ENCODE measurements around the gene RTP2. TPM values are rescaled to one million over a fixed set of nuclear protein-coding genes. Genes with fewer than 3 reads are reported as not detected.

Gene RTP2
- total RNA-seq, 1 donor, result not detected

DNA sequence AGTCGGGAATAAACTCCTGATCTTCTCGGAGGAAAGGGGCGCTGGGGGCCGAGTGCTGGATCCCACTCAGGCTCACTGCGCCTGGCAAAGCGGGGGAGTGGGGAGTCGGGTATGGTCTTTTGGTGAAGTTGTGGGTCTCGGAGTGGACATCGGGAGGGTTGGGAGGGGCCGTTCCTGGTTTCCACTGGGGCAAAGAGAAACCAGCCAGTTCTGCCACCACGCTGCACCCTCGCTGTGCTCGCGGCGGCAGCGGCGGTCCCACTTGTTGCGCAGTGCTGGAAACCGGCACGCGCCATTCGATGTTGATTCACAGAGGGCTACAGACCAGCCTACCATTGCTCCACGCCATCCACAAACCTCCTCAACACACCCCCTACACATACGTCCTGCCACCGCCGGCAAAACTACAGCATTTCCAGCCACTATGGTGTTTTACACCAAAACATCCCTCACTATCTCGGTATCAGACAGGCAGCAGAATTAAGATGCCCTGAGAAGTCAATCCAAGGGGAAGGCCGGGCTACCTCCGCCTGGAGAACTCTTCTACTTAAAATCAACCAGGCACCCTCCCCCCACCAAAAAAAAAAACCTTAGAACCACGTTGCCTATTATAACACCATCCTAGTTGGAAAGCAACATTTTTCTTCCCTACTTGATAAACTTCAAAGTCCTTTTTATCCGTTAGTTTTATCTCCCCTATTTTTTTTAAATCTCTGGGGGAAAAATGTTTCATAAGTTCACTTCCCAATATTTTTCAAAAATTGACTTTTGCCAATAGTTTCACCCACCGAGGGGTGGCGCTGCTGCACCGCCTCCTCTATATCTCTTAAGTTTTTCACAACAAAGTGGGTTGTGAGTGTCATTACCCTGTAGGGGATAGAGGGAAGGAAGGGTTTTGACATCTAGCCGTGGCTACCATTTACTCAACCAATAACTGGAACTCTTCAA lies 39.3 kb upstream of the RTP2 start:
- Histone ChIP-seq H3K4me3 (ENCODE audit: low read length) (peak overlapping the region; percentile 100), H3K9me3 (ENCODE audit: low read depth, low read length) (no peaks in the 10 kb centered on the region), H3K4me1 (ENCODE audit: insufficient read depth, low read length) (peaks cover 66% of the 10 kb centered on the region), H3K27me3 (ENCODE audit: insufficient read depth, low read length) (no peaks in the 10 kb centered on the region)

DNA sequence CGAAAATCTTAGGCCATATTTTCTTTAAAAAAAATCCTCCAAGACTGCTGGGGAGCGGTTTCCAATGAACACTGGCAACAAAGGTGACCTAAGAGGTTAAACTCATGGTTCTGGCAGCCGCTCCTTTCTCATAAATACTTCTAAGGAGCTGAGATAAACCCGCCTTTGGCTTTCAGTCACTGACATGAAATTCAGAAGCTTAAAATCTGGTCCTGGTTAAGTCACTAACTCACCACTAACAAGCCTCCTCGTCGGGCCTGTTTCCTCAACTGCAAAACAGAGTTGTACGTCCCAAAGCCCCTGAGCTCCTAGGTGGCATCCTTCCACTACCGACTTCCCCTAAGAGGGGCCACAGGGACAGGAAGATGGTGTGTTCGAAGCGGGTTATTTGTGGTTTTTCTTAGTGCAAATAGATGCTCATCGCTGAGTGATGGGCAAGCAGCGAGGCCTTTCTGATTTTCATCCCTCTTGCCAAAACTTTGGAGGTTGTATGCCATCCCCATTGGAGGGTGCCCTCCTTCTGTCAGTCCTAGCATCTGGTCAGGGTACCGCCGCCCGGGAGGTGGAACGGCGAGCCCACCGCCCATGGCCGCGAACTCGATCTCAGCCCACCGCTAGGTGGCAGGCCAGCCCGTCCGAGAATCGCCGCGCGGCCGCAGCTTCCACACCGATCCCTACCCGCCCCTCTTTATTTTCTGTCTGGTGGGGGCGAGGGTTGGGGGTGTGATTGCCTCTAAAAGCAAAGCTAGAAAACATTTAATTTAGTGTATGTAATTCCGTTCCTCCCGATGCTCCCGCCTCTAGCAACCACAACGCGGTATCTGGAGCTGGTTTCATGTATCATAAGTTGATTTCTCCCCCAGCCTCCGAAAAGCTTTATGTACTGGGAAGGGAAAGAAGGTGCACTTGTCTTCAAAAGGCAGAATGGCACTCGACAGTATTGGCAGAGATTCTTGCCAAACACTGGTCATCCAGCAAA lies 38.4 kb upstream of the RTP2 start:
- Histone ChIP-seq H3K27me3 (ENCODE audit: insufficient read depth, low read length) (no peaks in the 10 kb centered on the region), H3K4me1 (ENCODE audit: insufficient read depth, low read length) (peaks cover 67% of the 10 kb centered on the region), H3K9me3 (ENCODE audit: low read depth, low read length) (no peaks in the 10 kb centered on the region), H3K4me3 (ENCODE audit: low read length) (peak overlapping the region; percentile 100)

DNA sequence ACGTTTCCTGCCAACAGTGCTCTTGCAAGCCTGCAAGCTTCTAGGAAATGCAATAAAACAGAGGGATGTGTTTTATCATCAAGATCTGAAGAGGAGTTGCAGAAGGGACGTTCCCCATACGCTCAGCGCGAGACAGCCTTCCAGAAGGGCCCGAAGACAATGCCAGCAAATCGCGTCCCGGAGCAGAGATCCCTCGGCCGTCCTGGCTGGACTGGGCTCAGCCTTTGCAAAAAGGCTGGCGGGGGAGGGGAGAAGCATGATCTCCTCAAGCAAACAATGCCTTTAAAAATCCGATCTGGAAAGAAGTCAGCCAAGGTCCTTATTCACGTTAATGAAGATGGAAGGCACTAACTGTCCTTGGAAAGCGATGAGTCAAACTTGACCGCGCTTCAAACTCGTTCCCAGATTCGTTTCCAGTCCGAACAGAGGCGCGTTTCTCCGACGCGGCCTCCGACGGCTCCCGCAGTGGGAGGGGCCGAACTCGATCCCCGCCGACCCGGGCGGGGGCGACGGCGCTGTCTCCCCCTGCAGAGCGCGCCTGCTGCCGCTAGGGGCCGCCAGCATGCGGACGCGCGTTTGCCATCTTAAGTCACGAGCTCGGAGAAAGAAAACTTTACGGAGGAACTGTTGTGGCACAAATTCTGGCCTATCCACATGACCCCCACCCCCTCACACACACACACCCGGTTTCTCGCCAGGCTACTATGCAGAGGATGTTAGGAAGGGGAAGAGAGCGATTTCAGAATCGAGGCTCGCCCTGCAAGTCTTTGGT lies 37.4 kb upstream of the RTP2 start:
- Histone ChIP-seq H3K27me3 (ENCODE audit: insufficient read depth, low read length) (no peaks in the 10 kb centered on the region), H3K4me1 (ENCODE audit: insufficient read depth, low read length) (peaks cover 68% of the 10 kb centered on the region), H3K4me3 (ENCODE audit: low read length) (peak overlapping the region; percentile 100), H3K9me3 (ENCODE audit: low read depth, low read length) (no peaks in the 10 kb centered on the region)

DNA sequence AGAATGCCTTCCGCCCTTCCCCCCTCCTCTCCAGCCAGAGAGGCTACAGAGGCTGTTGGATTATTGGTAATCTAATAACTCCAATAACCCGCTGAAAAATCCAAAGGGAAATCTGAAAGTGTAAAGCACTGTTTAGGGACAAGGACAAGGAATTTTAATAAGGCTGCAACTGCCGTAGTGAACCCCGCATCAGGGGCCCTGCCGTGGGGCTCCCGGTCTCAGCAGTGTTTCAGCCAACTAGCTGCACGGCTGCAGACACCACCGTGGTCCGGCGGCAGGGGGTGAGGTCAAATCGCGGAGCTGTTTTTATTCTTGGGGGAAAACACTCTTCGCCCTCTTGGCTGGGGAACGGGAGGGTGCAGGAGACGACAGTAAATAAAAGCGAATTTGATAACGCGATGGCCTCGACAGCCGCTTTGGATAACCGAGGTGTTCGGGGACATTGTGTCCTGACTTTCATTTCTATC lies 36.8 kb upstream of the RTP2 start:
- Histone ChIP-seq H3K27me3 (ENCODE audit: insufficient read depth, low read length) (no peaks in the 10 kb centered on the region), H3K4me1 (ENCODE audit: insufficient read depth, low read length) (peaks cover 68% of the 10 kb centered on the region), H3K9me3 (ENCODE audit: low read depth, low read length) (no peaks in the 10 kb centered on the region), H3K4me3 (ENCODE audit: low read length) (peak overlapping the region; percentile 100)

DNA sequence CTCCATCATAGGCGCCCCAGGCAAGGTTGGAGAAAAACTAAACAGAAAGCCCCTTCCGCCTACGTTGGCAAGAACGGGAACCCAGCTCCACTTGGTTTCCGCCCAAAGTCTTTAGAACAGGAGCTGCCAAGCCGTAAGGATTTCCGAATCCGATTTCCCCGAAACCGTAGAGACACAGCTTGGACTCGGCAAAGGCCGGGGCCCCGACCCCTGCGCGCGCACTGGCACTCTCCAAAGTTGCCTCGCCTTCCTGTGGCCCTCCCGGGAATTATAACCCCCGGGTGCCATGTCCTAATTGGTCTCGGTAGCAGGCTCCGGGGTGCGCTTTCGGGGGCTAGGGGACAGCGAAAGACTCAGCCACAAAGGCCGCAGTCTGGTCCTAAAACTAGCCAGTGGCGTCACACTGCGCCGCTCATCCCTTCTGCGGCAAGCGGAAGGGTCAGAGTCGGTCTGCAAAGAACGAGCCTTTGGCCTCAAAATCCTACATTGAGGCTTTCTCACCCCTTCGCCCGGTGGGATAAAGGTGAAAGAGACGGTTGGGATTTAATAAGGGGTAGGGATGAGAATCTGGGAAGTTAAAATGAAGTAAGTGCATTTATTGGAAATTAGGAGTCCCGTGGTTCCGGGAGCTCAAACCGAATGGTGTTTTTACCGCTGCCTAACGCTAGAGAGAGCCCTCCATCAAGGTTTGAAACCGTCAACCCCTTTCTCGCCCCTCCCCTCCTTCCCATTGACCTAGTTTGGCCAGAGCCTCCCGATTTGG lies 36.2 kb upstream of the RTP2 start:
- no peaks in the 10 kb centered on the region for H3K9me3 ChIP-seq (ENCODE audit: low read depth, low read length)
- H3K27me3 ChIP-seq (ENCODE audit: insufficient read depth, low read length), result no peaks in the 10 kb centered on the region
- H3K4me3 ChIP-seq (ENCODE audit: low read length), result peak overlapping the region; percentile 100
- peaks cover 68% of the 10 kb centered on the region for H3K4me1 ChIP-seq (ENCODE audit: insufficient read depth, low read length)

DNA sequence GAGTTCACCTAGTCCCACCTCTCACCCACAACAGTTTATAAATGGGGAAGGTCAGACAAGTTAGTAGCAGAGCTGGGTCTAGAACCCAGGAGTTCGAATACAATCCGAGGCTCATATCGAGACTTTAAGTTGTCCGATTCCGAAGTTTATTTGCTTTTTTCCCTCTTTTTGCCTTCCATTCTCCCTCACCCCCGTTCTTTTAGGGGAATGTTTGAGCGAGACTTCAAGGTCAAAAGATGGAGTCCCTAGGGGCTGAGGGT lies 35.6 kb upstream of the RTP2 start:
- Histone ChIP-seq H3K4me1 (ENCODE audit: insufficient read depth, low read length) (peaks cover 68% of the 10 kb centered on the region), H3K4me3 (ENCODE audit: low read length) (peak overlapping the region; percentile 100), H3K9me3 (ENCODE audit: low read depth, low read length) (no peaks in the 10 kb centered on the region), H3K27me3 (ENCODE audit: insufficient read depth, low read length) (no peaks in the 10 kb centered on the region)

DNA sequence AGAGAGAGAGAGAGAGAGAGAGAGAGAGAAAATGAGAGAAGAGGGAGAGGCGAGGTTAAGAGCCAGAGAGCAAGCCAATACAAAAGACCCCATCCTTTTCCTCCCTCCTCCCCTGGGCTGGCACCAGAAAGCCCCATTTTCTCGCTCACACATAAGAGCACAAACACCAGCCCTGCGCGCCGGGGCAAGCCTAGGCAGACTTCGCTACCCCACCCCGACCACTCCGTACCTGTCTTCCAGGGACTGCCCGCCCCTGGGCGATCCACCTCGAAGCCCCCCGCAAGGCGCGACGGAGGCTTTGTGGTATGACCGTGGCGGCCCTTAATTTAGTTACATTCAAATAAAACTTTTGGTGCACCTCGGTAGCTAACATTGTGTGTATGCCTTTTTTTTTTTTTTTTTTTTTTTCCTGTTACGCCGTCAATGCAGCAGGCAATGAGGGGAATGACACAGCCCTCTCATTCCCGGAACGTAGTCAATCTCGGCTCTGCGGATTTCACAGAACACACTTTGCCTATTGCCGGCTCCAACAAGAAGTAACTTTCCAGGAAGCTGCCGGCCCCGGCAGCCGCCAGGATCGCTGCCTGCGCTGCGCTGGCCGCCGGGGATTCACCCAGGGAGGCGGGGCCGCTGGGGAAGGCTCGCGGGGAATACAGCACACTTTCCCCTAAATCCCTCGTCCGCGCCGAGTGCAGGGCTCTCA lies 35.2 kb upstream of the RTP2 start:
- H3K27me3 ChIP-seq (ENCODE audit: insufficient read depth, low read length), result no peaks in the 10 kb centered on the region
- H3K9me3 ChIP-seq (ENCODE audit: low read depth, low read length), result no peaks in the 10 kb centered on the region
- peaks cover 63% of the 10 kb centered on the region for H3K4me1 ChIP-seq (ENCODE audit: insufficient read depth, low read length)
- H3K4me3 ChIP-seq (ENCODE audit: low read length), result peak overlapping the region; percentile 100

DNA sequence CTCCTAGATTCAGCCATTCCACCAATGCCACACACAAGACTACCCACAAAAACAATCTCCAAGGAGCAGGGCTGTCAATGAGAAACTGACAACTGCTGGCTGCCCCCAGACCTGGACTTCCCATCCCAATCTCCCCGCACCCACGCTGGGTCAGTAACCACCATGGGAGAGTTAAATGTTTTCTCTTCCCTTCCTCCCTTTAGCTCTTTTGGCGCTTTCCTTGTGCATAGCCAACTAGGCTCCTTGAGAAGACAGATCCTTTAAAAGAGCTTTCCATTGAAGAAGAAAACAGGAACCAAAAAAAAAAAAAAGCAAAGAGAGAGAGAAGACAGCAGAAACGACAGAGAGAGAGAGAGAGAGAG lies 34.6 kb upstream of the RTP2 start:
- H3K9me3 ChIP-seq (ENCODE audit: low read depth, low read length), result no peaks in the 10 kb centered on the region
- H3K4me1 ChIP-seq (ENCODE audit: insufficient read depth, low read length), result peaks cover 58% of the 10 kb centered on the region
- no peak overlapping the region for H3K4me3 ChIP-seq (ENCODE audit: low read length)
- H3K27me3 ChIP-seq (ENCODE audit: insufficient read depth, low read length), result no peaks in the 10 kb centered on the region

DNA sequence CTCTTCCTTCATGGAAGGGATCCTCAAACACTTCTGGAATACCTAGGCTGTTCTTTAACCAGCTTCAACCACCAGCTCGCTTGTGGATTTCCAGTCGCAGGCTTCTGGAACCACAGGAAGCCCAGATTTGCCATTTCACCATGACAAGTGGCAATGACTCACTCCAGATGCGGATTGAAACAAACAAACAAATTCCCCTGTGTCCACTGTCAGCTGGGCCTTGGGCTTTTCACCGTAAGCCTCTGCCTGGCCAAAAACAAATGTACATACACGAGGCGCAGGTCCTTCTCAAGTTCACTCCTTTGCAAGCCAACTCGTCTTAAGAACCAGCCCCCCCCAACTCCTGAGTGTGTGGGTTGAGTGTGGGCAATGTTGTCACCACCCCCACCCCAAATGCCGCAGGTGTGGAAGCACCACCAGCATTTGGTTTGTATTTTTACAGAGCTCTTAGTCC lies 34.1 kb upstream of the RTP2 start:
- Histone ChIP-seq H3K4me3 (ENCODE audit: low read length) (no peak overlapping the region), H3K9me3 (ENCODE audit: low read depth, low read length) (no peaks in the 10 kb centered on the region), H3K27me3 (ENCODE audit: insufficient read depth, low read length) (no peaks in the 10 kb centered on the region), H3K4me1 (ENCODE audit: insufficient read depth, low read length) (peaks cover 52% of the 10 kb centered on the region)

DNA sequence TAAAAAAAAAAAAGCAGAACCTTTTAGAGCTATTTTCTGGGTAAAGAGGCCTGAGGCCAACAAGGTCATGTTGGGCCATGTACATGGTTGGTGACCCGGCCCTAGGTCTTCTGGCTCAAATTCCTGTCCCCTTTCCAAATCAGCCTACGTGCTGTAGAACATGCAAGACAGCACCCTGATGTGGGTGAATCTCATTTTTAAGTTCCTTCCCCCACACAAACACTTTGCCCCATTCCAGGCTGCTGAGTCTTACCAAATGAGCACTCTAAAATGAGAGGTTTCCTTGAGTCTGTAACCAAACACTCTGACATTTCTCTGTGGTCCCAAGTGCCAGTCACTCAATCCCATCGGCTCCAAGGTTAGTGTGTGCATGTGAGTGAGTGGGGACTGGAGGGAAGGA lies 33.5 kb upstream of the RTP2 start:
- H3K9me3 ChIP-seq (ENCODE audit: low read depth, low read length), result no peaks in the 10 kb centered on the region
- H3K4me1 ChIP-seq (ENCODE audit: insufficient read depth, low read length), result peaks cover 46% of the 10 kb centered on the region

DNA sequence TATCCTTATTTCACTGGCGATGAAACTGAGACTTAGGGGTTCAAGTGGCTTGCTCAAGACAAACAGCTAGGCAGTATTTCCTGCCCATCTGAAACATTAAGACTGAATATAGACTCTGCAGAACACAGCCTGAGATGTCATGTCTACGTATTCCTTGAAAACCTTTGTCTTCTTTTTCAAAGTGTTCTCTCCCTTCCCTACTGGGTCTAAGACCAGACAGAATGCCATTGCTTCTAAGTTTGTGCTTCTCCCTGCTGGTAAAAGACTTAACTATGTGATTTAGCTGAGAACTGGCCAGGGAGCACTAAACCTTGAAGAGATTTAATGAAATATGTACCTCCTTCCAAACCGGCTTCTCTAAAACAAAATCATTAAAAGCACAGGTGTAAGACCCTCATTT lies 33.0 kb upstream of the RTP2 start:
- Histone ChIP-seq H3K27me3 (ENCODE audit: insufficient read depth, low read length) (no peaks in the 10 kb centered on the region), H3K4me3 (ENCODE audit: low read length) (no peak overlapping the region), H3K9me3 (ENCODE audit: low read depth, low read length) (no peaks in the 10 kb centered on the region), H3K4me1 (ENCODE audit: insufficient read depth, low read length) (peaks cover 42% of the 10 kb centered on the region)

More for the DNA sequence above, 33.5 kb upstream of the RTP2 start:
- Histone ChIP-seq H3K4me3 (ENCODE audit: low read length) (no peak overlapping the region), H3K27me3 (ENCODE audit: insufficient read depth, low read length) (no peaks in the 10 kb centered on the region)

DNA sequence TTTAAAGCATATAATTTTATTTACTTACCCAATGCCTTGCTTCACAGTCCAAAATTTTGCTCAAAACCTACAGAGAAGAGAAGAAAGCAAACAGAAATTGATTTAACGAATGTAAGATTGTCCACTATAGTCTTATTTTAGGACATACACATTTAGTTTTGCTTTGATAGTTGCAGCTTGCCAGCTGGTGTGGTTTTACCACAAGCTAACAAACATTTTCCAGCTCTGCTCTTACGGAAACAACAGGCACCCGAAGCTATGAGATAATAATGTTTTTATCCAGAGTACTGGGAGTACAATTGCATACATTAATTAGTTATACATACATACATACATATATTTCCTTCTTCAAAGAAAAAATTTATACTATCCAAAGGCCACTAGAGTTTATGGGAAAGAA lies 32.5 kb upstream of the RTP2 start:
- Histone ChIP-seq H3K4me3 (ENCODE audit: low read length) (no peak overlapping the region), H3K4me1 (ENCODE audit: insufficient read depth, low read length) (peaks cover 36% of the 10 kb centered on the region), H3K27me3 (ENCODE audit: insufficient read depth, low read length) (no peaks in the 10 kb centered on the region), H3K9me3 (ENCODE audit: low read depth, low read length) (no peaks in the 10 kb centered on the region)

DNA sequence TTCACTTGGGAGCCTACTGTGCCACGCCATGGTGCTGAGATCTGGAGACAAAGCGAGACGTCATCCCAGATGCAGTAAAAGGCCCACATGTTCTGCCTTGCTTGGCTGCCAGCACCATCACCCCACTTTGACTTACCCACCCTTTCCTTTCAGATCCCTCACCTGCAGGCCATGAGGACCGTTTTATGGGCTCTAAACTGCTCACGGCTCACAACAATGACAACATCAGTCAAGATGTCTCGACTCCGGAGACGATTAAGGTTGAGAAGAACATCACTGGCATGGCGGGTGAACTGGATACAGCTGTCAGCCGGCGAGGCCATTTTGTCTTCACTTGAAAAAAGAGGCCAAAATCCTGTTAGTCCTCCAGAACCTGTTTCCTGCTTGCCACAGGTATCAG lies 31.0 kb upstream of the RTP2 start:
- Histone ChIP-seq H3K9me3 (ENCODE audit: low read depth, low read length) (no peaks in the 10 kb centered on the region), H3K4me3 (ENCODE audit: low read length) (no peak overlapping the region), H3K4me1 (ENCODE audit: insufficient read depth, low read length) (peaks cover 26% of the 10 kb centered on the region), H3K27me3 (ENCODE audit: insufficient read depth, low read length) (no peaks in the 10 kb centered on the region)

DNA sequence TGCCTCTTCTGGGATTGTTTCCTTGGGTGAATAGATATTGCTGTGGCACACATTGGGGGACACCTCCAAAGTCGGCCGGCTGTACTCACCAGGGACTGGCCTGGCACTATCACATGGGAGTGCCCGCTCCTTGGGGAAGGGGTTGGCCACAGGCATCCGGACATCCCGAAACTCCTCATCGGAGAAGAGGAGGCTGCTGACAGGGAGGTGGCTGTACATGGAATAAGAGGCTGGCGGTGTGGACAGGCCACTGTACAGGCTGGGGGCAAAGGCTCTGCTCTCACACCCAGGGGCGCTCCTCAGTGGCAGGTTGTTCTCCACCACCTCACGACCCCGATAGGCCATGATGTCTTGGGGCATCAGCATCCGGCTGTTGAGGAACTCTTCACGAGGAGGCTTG lies 27.2 kb upstream of the RTP2 start:
- H3K27me3 ChIP-seq (ENCODE audit: insufficient read depth, low read length), result no peaks in the 10 kb centered on the region
- H3K4me3 ChIP-seq (ENCODE audit: low read length), result no peak overlapping the region
- no peaks in the 10 kb centered on the region for H3K9me3 ChIP-seq (ENCODE audit: low read depth, low read length)
- no peaks in the 10 kb centered on the region for H3K4me1 ChIP-seq (ENCODE audit: insufficient read depth, low read length)
